ENCODE results near the gene NPBWR2. TPM values are rescaled to one million over a fixed set of nuclear protein-coding genes. Genes with fewer than 3 reads are reported as not detected.

The NPBWR2 gene
- total and polyA plus RNA-seq, 9 of the 15 experiments (the other 6 are each of a cell fraction or from before 2014, with no cell fraction given), result not detected

DNA sequence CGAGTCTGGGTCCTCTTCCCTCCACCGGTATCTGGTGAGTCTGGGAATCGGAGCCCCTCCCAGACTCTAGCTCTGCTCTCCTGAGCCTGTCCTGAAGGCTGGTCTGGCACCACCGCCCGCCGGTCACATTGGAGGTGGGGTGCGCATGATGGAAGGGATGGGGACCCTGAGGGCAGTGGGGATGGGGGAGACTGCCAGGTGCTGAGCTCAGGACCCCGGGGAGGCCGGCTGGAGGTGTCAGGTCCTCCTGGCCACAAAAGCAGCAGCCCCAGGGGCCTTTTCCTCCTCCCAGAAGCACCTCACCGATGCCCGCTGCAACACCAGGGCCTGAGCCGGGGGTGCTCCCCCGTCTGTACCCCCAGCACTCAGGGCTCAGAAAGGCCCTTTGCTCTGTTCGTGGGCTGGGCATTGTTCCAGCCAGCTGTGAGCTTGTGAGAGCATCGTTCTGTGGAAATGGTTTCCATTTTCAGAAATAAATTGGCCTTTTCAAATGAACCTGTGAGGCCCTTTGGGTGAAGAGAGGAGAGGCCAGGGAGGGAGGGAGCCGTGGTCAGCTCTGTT lies 2.5 kb upstream of the NPBWR2 start:
- POLR2A ChIA-PET, result interaction anchor here (0.7 kb wide), 1 partner anchor 10 kb away, joined by 3 read pairs; no protein-coding TSS in a partner anchor
- intact Hi-C loops (cut with micrococcal nuclease) (no loop called here), in situ Hi-C loops (cut with MboI) (no loop called here)
- H3K36me3 ChIP-seq (ENCODE audit: control insufficient read depth, insufficient read depth, low read length), result no peaks in the 10 kb centered on the region
- no peak overlapping the region for H2AFZ ChIP-seq (ENCODE audit: low read depth, low read length)
- CTCF ChIA-PET (ENCODE audit: low intra/inter-chr PET ratio), result no interaction called here
- peaks cover 2% of the 10 kb centered on the region for H3K9me1 ChIP-seq (ENCODE audit: control insufficient read depth, insufficient read depth, low read length)
- H3K4me1 ChIP-seq (replicated peaks in 1 of 2; ENCODE audit: control insufficient read depth in 2 of 2, insufficient read depth in 2 of 2, low read length in 2 of 2), result peaks cover 0 to 36% of the 10 kb centered on the region in 2 experiments; a peak in 3 of 5 replicates
- H3K4me2 ChIP-seq (ENCODE audit: insufficient read depth, low read length), result no peak overlapping the region
- H3K4me3 ChIP-seq, result no peak overlapping the region
- DNase-seq (ENCODE audit: extremely low read depth in 1 of 4, low spot score in 3 of 4), result no peak
- no peak for ATAC-seq
- no peaks in the 10 kb centered on the region for H3K79me2 ChIP-seq (ENCODE audit: control insufficient read depth, insufficient read depth, low read length)
- no peak for TF ChIP-seq ZNF347 (CRISPR knock-in tag; IDR thresholded peaks at IDR 0.05; ENCODE audit: low read depth)
- peaks cover 13% of the 10 kb centered on the region; the same call in 1 of the 2 replicates for H4K20me1 ChIP-seq (replicated peaks; ENCODE audit: control insufficient read depth, insufficient read depth, low read length)
- no peak overlapping the region for H3K27ac ChIP-seq (ENCODE audit: extremely low read depth, low read depth, low read length)
- no peak for FAIRE-seq
- H3K9me3 ChIP-seq (replicated peaks; ENCODE audit: control insufficient read depth, insufficient read depth, low read depth, low read length), result no peaks in the 10 kb centered on the region
- H3K9ac ChIP-seq (ENCODE audit: insufficient read depth in 1 of 2, low read depth in 2 of 2, low read length in 2 of 2), result 0 out of 4 replicates have a peak overlapping the region, but pooled peaks of 1 of the 2 experiments have one; percentile 4
- BruUV-seq (replicated peaks), result no TSS peak
- 5% methylated on average over 15 of the region's 16 CpGs for WGBS (ENCODE audit: insufficient coverage, low coverage, missing lambda C conversion rate)
- peaks cover 40 to 84% of the 10 kb centered on the region in 2 experiments; a peak in 4 of 5 replicates for H3K27me3 ChIP-seq (ENCODE audit: control insufficient read depth in 2 of 2, insufficient read depth in 2 of 2, low read length in 2 of 2)

DNA sequence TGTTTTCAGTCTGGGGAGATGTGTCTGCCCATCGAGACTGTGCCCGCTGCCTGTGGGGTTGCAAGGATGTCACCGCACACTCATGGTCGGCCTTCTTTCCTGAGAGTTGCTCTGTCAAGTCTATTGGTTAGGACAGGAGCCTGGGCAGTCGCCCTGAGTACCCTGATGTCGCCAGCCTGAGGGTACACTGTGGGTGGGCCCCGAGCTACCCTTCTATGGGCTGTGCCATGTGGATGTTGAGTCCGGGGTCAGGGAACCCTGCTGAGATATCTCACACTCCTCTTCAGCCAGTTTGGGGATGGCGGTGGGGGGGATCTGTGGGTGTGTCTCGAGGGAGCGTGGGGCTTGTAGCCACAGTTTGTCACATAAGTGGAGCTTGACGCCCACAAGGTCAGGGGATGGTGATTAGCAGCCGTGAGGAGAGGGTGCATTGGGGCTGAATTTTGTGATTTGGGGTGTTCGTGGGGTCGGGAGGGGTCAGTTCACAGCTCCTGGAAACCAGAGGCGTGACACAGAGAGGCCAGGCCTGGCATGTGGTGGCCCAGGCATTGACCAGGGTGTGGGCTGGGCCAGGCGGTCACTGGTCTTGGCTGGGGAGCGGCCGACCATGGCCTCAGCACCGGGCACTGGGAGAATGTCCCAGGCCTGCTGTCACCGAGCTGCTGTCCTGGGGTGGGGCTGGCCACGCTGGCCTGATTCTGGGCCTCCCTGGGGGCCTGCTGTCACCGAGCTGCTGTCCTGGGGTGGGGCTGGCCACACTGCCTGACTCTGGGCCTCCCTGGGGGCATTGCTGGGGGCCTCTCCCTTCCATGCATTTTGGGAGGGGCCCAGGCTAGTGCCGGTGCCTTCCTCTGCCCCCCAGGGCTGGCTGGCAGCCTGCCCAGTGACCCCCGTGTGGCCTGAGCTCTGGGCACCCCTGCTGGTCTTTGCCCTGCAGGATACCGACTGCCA lies 1.6 kb upstream of the NPBWR2 start:
- ATAC-seq, result no peak
- DNase-seq (ENCODE audit: extremely low read depth in 1 of 4, low spot score in 3 of 4), result no peak
- Histone ChIP-seq H3K36me3 (ENCODE audit: control insufficient read depth, insufficient read depth, low read length) (no peaks in the 10 kb centered on the region), H3K9me1 (ENCODE audit: control insufficient read depth, insufficient read depth, low read length) (peaks cover 2% of the 10 kb centered on the region), H3K9ac (ENCODE audit: insufficient read depth in 1 of 2, low read depth in 2 of 2, low read length in 2 of 2) (peak overlapping the region in 1 of 2 experiments; percentile 35; a peak in 2 of 4 replicates), H3K4me3 (no peak overlapping the region), H3K27ac (ENCODE audit: extremely low read depth, low read depth, low read length) (no peak overlapping the region), H4K20me1 (replicated peaks; ENCODE audit: control insufficient read depth, insufficient read depth, low read length) (peaks cover 12% of the 10 kb centered on the region; the same call in 1 of the 2 replicates), H3K9me3 (replicated peaks; ENCODE audit: control insufficient read depth, insufficient read depth, low read depth, low read length) (no peaks in the 10 kb centered on the region), H3K4me2 (ENCODE audit: insufficient read depth, low read length) (no peak overlapping the region), H3K27me3 (ENCODE audit: control insufficient read depth in 2 of 2, insufficient read depth in 2 of 2, low read length in 2 of 2) (peaks cover 39 to 84% of the 10 kb centered on the region in 2 experiments; a peak in 4 of 5 replicates), H2AFZ (ENCODE audit: low read depth, low read length) (no peak overlapping the region), H3K4me1 (replicated peaks in 1 of 2; ENCODE audit: control insufficient read depth in 2 of 2, insufficient read depth in 2 of 2, low read length in 2 of 2) (peaks cover 0 to 43% of the 10 kb centered on the region in 2 experiments; a peak in 3 of 5 replicates), H3K79me2 (ENCODE audit: control insufficient read depth, insufficient read depth, low read length) (no peaks in the 10 kb centered on the region)
- no TSS peak for BruUV-seq (replicated peaks)
- ChIA-PET CTCF (ENCODE audit: low intra/inter-chr PET ratio) (no interaction called here), POLR2A (interaction anchor here (0.6 kb wide), 1 partner anchor 25 kb away, joined by 3 read pairs; no protein-coding TSS in a partner anchor)
- WGBS (ENCODE audit: insufficient coverage, low coverage, missing lambda C conversion rate), result 7% methylated on average over 25 of the region's 26 CpGs
- FAIRE-seq, result no peak
- in situ Hi-C loops (cut with MboI) (no loop called here), intact Hi-C loops (cut with micrococcal nuclease) (no loop called here)
- TF ChIP-seq KLF13 (tag; IDR thresholded peaks at IDR 0.05; ENCODE audit: borderline replicate concordance, low read depth), result no peak
- TF ChIP-seq, protein P1, sequence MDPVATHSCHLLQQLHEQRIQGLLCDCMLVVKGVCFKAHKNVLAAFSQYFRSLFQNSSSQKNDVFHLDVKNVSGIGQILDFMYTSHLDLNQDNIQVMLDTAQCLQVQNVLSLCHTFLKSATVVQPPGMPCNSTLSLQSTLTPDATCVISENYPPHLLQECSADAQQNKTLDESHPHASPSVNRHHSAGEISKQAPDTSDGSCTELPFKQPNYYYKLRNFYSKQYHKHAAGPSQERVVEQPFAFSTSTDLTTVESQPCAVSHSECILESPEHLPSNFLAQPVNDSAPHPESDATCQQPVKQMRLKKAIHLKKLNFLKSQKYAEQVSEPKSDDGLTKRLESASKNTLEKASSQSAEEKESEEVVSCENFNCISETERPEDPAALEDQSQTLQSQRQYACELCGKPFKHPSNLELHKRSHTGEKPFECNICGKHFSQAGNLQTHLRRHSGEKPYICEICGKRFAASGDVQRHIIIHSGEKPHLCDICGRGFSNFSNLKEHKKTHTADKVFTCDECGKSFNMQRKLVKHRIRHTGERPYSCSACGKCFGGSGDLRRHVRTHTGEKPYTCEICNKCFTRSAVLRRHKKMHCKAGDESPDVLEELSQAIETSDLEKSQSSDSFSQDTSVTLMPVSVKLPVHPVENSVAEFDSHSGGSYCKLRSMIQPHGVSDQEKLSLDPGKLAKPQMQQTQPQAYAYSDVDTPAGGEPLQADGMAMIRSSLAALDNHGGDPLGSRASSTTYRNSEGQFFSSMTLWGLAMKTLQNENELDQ (CRISPR knock-in tag; IDR thresholded peaks at IDR 0.05; ENCODE audit: borderline replicate concordance), result no peak
- no peak for TF ChIP-seq ZNF253 (CRISPR knock-in tag; conservative IDR thresholded peaks at IDR 0.05)
- TF ChIP-seq TFAM (CRISPR knock-in tag; conservative IDR thresholded peaks at IDR 0.05), result no peak
- TF ChIP-seq NCOA2 (IDR thresholded peaks at IDR 0.05; ENCODE audit: partially characterized antibody in 2 of 2), result no peak
- no peak for TF ChIP-seq GATAD2B (IDR thresholded peaks at IDR 0.05; ENCODE audit: borderline replicate concordance)
- TF ChIP-seq, protein P2, sequence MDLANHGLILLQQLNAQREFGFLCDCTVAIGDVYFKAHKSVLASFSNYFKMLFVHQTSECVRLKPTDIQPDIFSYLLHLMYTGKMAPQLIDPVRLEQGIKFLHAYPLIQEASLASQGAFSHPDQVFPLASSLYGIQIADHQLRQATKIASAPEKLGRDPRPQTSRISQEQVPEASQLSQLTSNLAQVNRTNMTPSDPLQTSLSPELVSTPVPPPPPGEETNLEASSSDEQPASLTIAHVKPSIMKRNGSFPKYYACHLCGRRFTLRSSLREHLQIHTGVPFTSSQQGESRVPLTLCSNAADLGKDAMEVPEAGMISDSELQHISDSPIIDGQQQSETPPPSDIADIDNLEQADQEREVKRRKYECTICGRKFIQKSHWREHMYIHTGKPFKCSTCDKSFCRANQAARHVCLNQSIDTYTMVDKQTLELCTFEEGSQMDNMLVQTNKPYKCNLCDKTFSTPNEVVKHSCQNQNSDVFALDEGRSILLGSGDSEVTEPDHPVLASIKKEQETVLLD (IDR thresholded peaks at IDR 0.05), result no peak
- no peak for TF ChIP-seq ZNF212 (CRISPR knock-in tag; IDR thresholded peaks at IDR 0.05)
